GM12878 (cell line): ENCODE results near the gene RAB21. TPM values are rescaled to one million over a fixed set of nuclear protein-coding genes. Genes with fewer than 3 reads are reported as not detected.

ENCODE experiments used
- ATAC-seq: fragments of 200-7000 bp; cut with Tn5 transposase; 3 replicates; pipeline ENCODE4 v1.9.1; 2020; ENCODE audit warnings: mild to moderate bottlenecking, moderate library complexity
- BruUV-seq: library from RNA; stranded (reverse); fragments of 400-500 nt; replicated peaks from 2 replicates; lab custom pipeline; 2021; lab: Mats Ljungman, UMichigan
- CTCF ChIA-PET: fragments of 300-600 bp; sonication (Branson Sonifier 250); formaldehyde crosslinking; extraction: SDS; loops from one replicate; lab custom pipeline; 2021; ENCODE audit warnings: inconsistent platforms; lab: Yijun Ruan, JAX
- POLR2A ChIA-PET: fragments of 350-600 bp; formaldehyde crosslinking; extraction: SDS; loops from one replicate; lab custom pipeline; 2021; ENCODE audit warnings: inconsistent platforms; lab: Charles Lee
- RAD21 ChIA-PET: fragments of 300-600 bp; sonication (Branson Sonifier 250); formaldehyde crosslinking; loops from one replicate; lab custom pipeline; 2023; ENCODE audit warnings: antibody characterized with exemption; ENCODE audit not compliant: unreplicated experiment; lab: Charles Lee
- SMC1A ChIA-PET: fragments of 300-600 bp; sonication (Branson Sonifier 250); formaldehyde crosslinking; loops from one replicate; lab custom pipeline; 2023; ENCODE audit not compliant: unreplicated experiment, uncharacterized antibody; lab: Charles Lee
- DNase-seq: peaks from one replicate; pipeline ENCODE4 v3.0.0-alpha.2; 2011; ENCODE audit warnings: low read depth, low spot score
- FAIRE-seq: peaks from 3 replicates; lab custom pipeline; 2011; peaks lifted over from hg19 to GRCh38; lab: Jason Lieb, UNC
- H2AFZ ChIP-seq: 2 replicates; pipeline ENCODE4 v1.6.0; 2011; ENCODE audit warnings: low read depth, low read length, control low read depth; ENCODE audit not compliant: control insufficient read depth
- H3K27ac ChIP-seq: 2 replicates; pipeline ENCODE4 v1.5.1; 2011; ENCODE audit warnings: control low read depth; ENCODE audit not compliant: control insufficient read depth, insufficient read depth
- H3K27me3 ChIP-seq, 2 experiments: replicated peaks in 1 of 2; 2 replicates each; pipeline versions ENCODE4 v1.6.0 to v1.6.1; 2011; ENCODE audit warnings: low read length in 1 of 2; ENCODE audit not compliant: control insufficient read depth in 2 of 2, insufficient read depth in 2 of 2
- H3K36me3 ChIP-seq, 2 experiments: 2 replicates each; pipeline ENCODE4 v1.5.1; 2011; ENCODE audit warnings: low read length in 1 of 2; ENCODE audit not compliant: control insufficient read depth in 2 of 2, insufficient read depth in 2 of 2
- H3K4me1 ChIP-seq: 2 replicates; pipeline ENCODE4 v1.6.1; 2011; ENCODE audit warnings: mild to moderate bottlenecking, low read length, moderate library complexity, mixed read lengths; ENCODE audit not compliant: control insufficient read depth, insufficient read depth
- H3K4me2 ChIP-seq: 2 replicates; pipeline ENCODE4 v1.6.0; 2011; ENCODE audit warnings: control low read depth; ENCODE audit not compliant: control insufficient read depth, insufficient read depth
- H3K4me3 ChIP-seq: fragments of 200-600 bp; sonication (generic); 2 replicates; pipeline ENCODE4 v1.5.1; 2016
- H3K79me2 ChIP-seq: 2 replicates; pipeline ENCODE4 v1.6.0; 2011; ENCODE audit warnings: low read length; ENCODE audit not compliant: control insufficient read depth, insufficient read depth
- H3K9ac ChIP-seq: 2 replicates; pipeline ENCODE4 v1.8.0; 2011; ENCODE audit warnings: low read length, control low read depth, mixed read lengths; ENCODE audit not compliant: control insufficient read depth, insufficient read depth
- H3K9me3 ChIP-seq: replicated peaks from 3 replicates; pipeline ENCODE4 v1.5.1; 2011; ENCODE audit warnings: mild to moderate bottlenecking, low read length; ENCODE audit not compliant: control insufficient read depth, insufficient read depth
- H4K20me1 ChIP-seq: 2 replicates; pipeline ENCODE4 v1.6.0; 2011; ENCODE audit not compliant: control insufficient read depth, insufficient read depth
- BRCA1 ChIP-seq: IDR thresholded peaks from 2 replicates; pipeline ENCODE4 v1.6.1; 2011; ENCODE audit warnings: low read depth, low read length, improper control_type of control experiment
- ETV6 ChIP-seq, 2 experiments: fragments of 450-650 bp in 1 of 2; IDR thresholded peaks in 1 of 2; conservative IDR thresholded peaks in 1 of 2; 2 replicates each; pipeline ENCODE4 v1.6.1; 2014; ENCODE audit warnings: antibody characterized with exemption in 1 of 2, borderline replicate concordance in 1 of 2, low read depth in 1 of 2, mild to moderate bottlenecking in 1 of 2, moderate library complexity in 1 of 2
- FOS ChIP-seq: IDR thresholded peaks from 3 replicates; pipeline ENCODE4 v1.6.1; 2011; ENCODE audit warnings: borderline replicate concordance; ENCODE audit not compliant: insufficient read length; ENCODE audit errors: extremely low read depth
- MXI1 ChIP-seq: fragments of 150-350 bp; IDR thresholded peaks from 2 replicates; pipeline ENCODE4 v1.6.1; 2011; ENCODE audit warnings: low read depth, mild to moderate bottlenecking, inconsistent platforms, low read length, improper control_type of control experiment
- NBN ChIP-seq: fragments of 450-650 bp; IDR thresholded peaks from 2 replicates; pipeline ENCODE4 v1.6.1; 2016
- NFIC ChIP-seq: IDR thresholded peaks from 2 replicates; pipeline ENCODE4 v1.6.1; 2012; ENCODE audit warnings: low read depth, mild to moderate bottlenecking, inconsistent platforms, low read length, moderate library complexity
- PAX5 ChIP-seq: IDR thresholded peaks from 2 replicates; pipeline ENCODE4 v1.6.1; 2011; ENCODE audit warnings: low read depth, low read length, borderline replicate concordance
- PKNOX1 ChIP-seq: fragments of 450-650 bp; IDR thresholded peaks from 2 replicates; pipeline ENCODE4 v1.6.1; 2016; ENCODE audit warnings: mild to moderate bottlenecking
- PML ChIP-seq: IDR thresholded peaks from 2 replicates; pipeline ENCODE4 v1.6.1; 2012; ENCODE audit warnings: low read length, inconsistent platforms
- POLR2AphosphoS2 ChIP-seq: IDR thresholded peaks from 2 replicates; pipeline ENCODE4 v1.6.1; 2011; ENCODE audit warnings: low read depth, mild to moderate bottlenecking, low read length, improper control_type of control experiment, moderate library complexity
- STAT3 ChIP-seq: IDR thresholded peaks from 2 replicates; pipeline ENCODE4 v1.6.1; 2011; ENCODE audit warnings: low read depth, low read length, improper control_type of control experiment
- SUPT20H ChIP-seq: IDR thresholded peaks from 2 replicates; pipeline ENCODE4 v1.6.1; 2011; ENCODE audit warnings: low read depth, mild to moderate bottlenecking, low read length, moderate library complexity, borderline replicate concordance; ENCODE audit not compliant: control insufficient read depth
- ZNF207 ChIP-seq: fragments of 450-650 bp; IDR thresholded peaks from 2 replicates; pipeline ENCODE4 v1.6.1; 2014; ENCODE audit warnings: antibody characterized with exemption, mild to moderate bottlenecking, borderline replicate concordance
- ZNF274 ChIP-seq: IDR thresholded peaks from one replicate; pipeline ENCODE4 v1.8.0; 2011; ENCODE audit not compliant: insufficient read length, insufficient read depth
- ZZZ3 ChIP-seq: IDR thresholded peaks from 2 replicates; pipeline ENCODE4 v1.6.1; 2011; ENCODE audit warnings: low read depth; ENCODE audit not compliant: control insufficient read depth, insufficient read length
- in situ Hi-C: fragments of 300-500 bp; cut with MboI; formaldehyde crosslinking; loops from 9 replicates; pipeline ENCODE4 v1.14.3; 2018; ENCODE audit warnings: mixed read lengths
- intact Hi-C: fragments of 100-400 bp; cut with micrococcal nuclease; formaldehyde crosslinking; loops from one replicate; pipeline ENCODE4 v1.14.2; 2022; ENCODE audit not compliant: unreplicated experiment
- polyA plus RNA-seq, 11 experiments: library from polyadenylated mRNA; depleted of rRNA in 4 of 11; unstranded in 6 of 11; stranded (reverse) in 5 of 11; fragments of >200 nt; fragmentation: Nextera tagmentation in 4 of 11; fragmentation: Illumina TruSeq in 1 of 11; extraction: Ambion mirVana in 4 of 11; extraction: Trizol in 1 of 11; gene quantifications; 1 replicate in 1 of 11; 2 replicates in 10 of 11; pipeline versions ENCODE4 v1.2.1 to v1.2.3, GENCODE V29; 2011 to 2016; ENCODE audit warnings: inconsistent platforms in 2 of 11, missing spikeins in 2 of 11, low read depth in 1 of 11
- total RNA-seq, 4 experiments: library from RNA; depleted of rRNA in 3 of 4; stranded (reverse); fragments of >200 nt in 3 of 4; fragmentation: Illumina TruSeq in 1 of 4; extraction: Trizol in 1 of 4; gene quantifications; 2 replicates each; pipeline versions ENCODE4 v1.2.1 to v1.2.3, GENCODE V29; 2013 to 2021
- TF ChIP-seq, protein P1 (sequence below): fragments of 450-650 bp; formaldehyde crosslinking; IDR thresholded peaks from 2 replicates; pipeline ENCODE4 v1.4.0; 2020; ENCODE audit warnings: mild to moderate bottlenecking, moderate library complexity
- TF ChIP-seq, protein P2 (sequence below): IDR thresholded peaks from 2 replicates; pipeline ENCODE4 v1.6.1; 2012; ENCODE audit warnings: low read depth, low read length, improper control_type of control experiment
- TF ChIP-seq, protein P3 (sequence below): fragments of 450-650 bp; IDR thresholded peaks from 2 replicates; pipeline ENCODE4 v1.6.1; 2017; ENCODE audit warnings: mild to moderate bottlenecking, low read depth, inconsistent platforms; ENCODE audit not compliant: poor library complexity, severe bottlenecking

RAB21 gene
- total and polyA plus RNA-seq, 10 of the 15 experiments (the other 5 are each of a cell fraction or from before 2014, with no cell fraction given) = 2.8 to 42.8 (median 16.1) TPM

GRCh38 chr12:71799106-71799505, 44.4 kb downstream of the RAB21 start:
- in situ Hi-C loops = no loop called here
- Histone ChIP-seq H2AFZ (no peak overlapping the region), H3K9ac (no peak overlapping the region), H3K4me3 (no peak overlapping the region), H3K36me3 (no peaks in the 10 kb centered on the region), H3K9me3 (no peaks in the 10 kb centered on the region), H3K27me3 (no peaks in the 10 kb centered on the region), H4K20me1 (no peaks in the 10 kb centered on the region), H3K4me2 (no peak overlapping the region), H3K4me1 (no peaks in the 10 kb centered on the region), H3K27ac (no peak overlapping the region), H3K79me2 (no peaks in the 10 kb centered on the region)
- intact Hi-C loops = no loop called here
- no peak for FAIRE-seq
- RAD21 ChIA-PET = no interaction called here
- CTCF ChIA-PET = no interaction called here
- no peak for DNase-seq
- SMC1A ChIA-PET = no interaction called here
- ATAC-seq = no peak
- POLR2A ChIA-PET = interaction anchor here (0.5 kb wide), 1 partner anchor 270 kb away, joined by 5 read pairs; no protein-coding TSS in a partner anchor
- no TSS peak for BruUV-seq
- TF ChIP-seq NBN (no peak), MXI1 (no peak), NFIC (no peak), ETV6 (conservative IDR thresholded peaks at IDR 0.05 in 1 of 2, IDR thresholded peaks at IDR 0.05 in 1 of 2; ENCODE audit: borderline replicate concordance in 1 of 2, low read depth in 1 of 2) (no peak), STAT3 (no peak), POLR2AphosphoS2 (no peak), ZNF274 (no peak), BRCA1 (no peak), PKNOX1 (no peak), ZNF207 (no peak), PML (no peak), ZZZ3 (no peak), FOS (no peak), SUPT20H (no peak), PAX5 (no peak)
- TF ChIP-seq, protein P1, sequence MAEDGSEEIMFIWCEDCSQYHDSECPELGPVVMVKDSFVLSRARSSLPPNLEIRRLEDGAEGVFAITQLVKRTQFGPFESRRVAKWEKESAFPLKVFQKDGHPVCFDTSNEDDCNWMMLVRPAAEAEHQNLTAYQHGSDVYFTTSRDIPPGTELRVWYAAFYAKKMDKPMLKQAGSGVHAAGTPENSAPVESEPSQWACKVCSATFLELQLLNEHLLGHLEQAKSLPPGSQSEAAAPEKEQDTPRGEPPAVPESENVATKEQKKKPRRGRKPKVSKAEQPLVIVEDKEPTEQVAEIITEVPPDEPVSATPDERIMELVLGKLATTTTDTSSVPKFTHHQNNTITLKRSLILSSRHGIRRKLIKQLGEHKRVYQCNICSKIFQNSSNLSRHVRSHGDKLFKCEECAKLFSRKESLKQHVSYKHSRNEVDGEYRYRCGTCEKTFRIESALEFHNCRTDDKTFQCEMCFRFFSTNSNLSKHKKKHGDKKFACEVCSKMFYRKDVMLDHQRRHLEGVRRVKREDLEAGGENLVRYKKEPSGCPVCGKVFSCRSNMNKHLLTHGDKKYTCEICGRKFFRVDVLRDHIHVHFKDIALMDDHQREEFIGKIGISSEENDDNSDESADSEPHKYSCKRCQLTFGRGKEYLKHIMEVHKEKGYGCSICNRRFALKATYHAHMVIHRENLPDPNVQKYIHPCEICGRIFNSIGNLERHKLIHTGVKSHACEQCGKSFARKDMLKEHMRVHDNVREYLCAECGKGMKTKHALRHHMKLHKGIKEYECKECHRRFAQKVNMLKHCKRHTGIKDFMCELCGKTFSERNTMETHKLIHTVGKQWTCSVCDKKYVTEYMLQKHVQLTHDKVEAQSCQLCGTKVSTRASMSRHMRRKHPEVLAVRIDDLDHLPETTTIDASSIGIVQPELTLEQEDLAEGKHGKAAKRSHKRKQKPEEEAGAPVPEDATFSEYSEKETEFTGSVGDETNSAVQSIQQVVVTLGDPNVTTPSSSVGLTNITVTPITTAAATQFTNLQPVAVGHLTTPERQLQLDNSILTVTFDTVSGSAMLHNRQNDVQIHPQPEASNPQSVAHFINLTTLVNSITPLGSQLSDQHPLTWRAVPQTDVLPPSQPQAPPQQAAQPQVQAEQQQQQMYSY (CRISPR knock-in tag) = no peak
- TF ChIP-seq, protein P2, sequence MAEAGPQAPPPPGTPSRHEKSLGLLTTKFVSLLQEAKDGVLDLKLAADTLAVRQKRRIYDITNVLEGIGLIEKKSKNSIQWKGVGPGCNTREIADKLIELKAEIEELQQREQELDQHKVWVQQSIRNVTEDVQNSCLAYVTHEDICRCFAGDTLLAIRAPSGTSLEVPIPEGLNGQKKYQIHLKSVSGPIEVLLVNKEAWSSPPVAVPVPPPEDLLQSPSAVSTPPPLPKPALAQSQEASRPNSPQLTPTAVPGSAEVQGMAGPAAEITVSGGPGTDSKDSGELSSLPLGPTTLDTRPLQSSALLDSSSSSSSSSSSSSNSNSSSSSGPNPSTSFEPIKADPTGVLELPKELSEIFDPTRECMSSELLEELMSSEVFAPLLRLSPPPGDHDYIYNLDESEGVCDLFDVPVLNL = no peak
- TF ChIP-seq, protein P3, sequence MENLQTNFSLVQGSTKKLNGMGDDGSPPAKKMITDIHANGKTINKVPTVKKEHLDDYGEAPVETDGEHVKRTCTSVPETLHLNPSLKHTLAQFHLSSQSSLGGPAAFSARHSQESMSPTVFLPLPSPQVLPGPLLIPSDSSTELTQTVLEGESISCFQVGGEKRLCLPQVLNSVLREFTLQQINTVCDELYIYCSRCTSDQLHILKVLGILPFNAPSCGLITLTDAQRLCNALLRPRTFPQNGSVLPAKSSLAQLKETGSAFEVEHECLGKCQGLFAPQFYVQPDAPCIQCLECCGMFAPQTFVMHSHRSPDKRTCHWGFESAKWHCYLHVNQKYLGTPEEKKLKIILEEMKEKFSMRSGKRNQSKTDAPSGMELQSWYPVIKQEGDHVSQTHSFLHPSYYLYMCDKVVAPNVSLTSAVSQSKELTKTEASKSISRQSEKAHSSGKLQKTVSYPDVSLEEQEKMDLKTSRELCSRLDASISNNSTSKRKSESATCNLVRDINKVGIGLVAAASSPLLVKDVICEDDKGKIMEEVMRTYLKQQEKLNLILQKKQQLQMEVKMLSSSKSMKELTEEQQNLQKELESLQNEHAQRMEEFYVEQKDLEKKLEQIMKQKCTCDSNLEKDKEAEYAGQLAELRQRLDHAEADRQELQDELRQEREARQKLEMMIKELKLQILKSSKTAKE = no peak
